ENCODE data around the gene WASHC2A. TPM values are rescaled to one million over a fixed set of nuclear protein-coding genes. Genes with fewer than 3 reads are reported as not detected.
"Not testable (repeated sequence)": the region's sequence is repeated elsewhere in the genome, so short reads cannot be mapped to it uniquely, and the experiment has no call there.

WASHC2A gene
- 10 to 100 TPM; 33.0 to 43.0 (median 34.3) TPM for total RNA-seq

GRCh38 chr10:50067546-50068351 lies at the start of gene WASHC2A:
WASHC2A (plus strand) TSS chr10:50067954; CDS start chr10:50068006, 52 bp downstream.
- H3K4me3 ChIP-seq = peak within 1 kb of the TSS; percentile 70 to 90 (median 77)
- H3K27ac ChIP-seq (replicated peaks in 1 of 4) = peak within 1 kb of the TSS; percentile 73 to 84 (median 83)
- H3K9me3 ChIP-seq; intact Hi-C loops (cut with DNase I); H3K27me3 ChIP-seq: not testable (repeated sequence)
- WGBS = 1% methylated on average over 19 of the region's 73 CpGs
- TF ChIP-seq POLR2AphosphoS5 (IDR thresholded peaks at IDR 0.05) = peak; percentile 57 to 67
- peak; percentile 99 for DNase-seq (ENCODE audit: extremely low spot score)
- peaks cover 0 to 15% (median 0%) of the 10 kb centered on the region in 4 donors for H3K36me3 ChIP-seq
- H3K4me1 ChIP-seq = peaks cover 5 to 13% (median 6%) of the 10 kb centered on the region in 4 donors

GRCh38 chr10:50019279-50019678 lies 48.5 kb upstream of the WASHC2A start:
- H3K4me3 ChIP-seq; intact Hi-C loops (cut with DNase I); H3K27me3 ChIP-seq; H3K9me3 ChIP-seq; H3K27ac ChIP-seq (replicated peaks in 1 of 4); H3K4me1 ChIP-seq; DNase-seq (ENCODE audit: extremely low spot score); H3K36me3 ChIP-seq: not testable (repeated sequence)
- 90% methylated on average over 1 of the region's 3 CpGs for WGBS

GRCh38 chr10:50020451-50021024 lies 47.2 kb upstream of the WASHC2A start:
- peaks cover 0 to 12% (median 0%) of the 10 kb centered on the region in 4 donors for H3K27me3 ChIP-seq
- intact Hi-C loops (cut with DNase I); H3K4me1 ChIP-seq; H3K4me3 ChIP-seq; H3K9me3 ChIP-seq; DNase-seq (ENCODE audit: extremely low spot score); H3K27ac ChIP-seq (replicated peaks in 1 of 4); H3K36me3 ChIP-seq: not testable (repeated sequence)
- 95% methylated on average over 4 of the region's 13 CpGs for WGBS

- Histone ChIP-seq H3K4me3 (no peak overlapping the region), H3K4me1 (no peaks in the 10 kb centered on the region), H3K36me3 (no peaks in the 10 kb centered on the region), H3K27ac (replicated peaks in 1 of 4) (no peak overlapping the region), H3K27me3 (peaks cover 0 to 23% (median 0%) of the 10 kb centered on the region in 4 donors), H3K9me3 (no peaks in the 10 kb centered on the region)
- WGBS = 90% methylated on average over 2 of the region's 3 CpGs
- TF ChIP-seq EP300 (IDR thresholded peaks at IDR 0.05) (no peak), CTCF (IDR thresholded peaks at IDR 0.05) (no peak), POLR2A (IDR thresholded peaks at IDR 0.05; ENCODE audit: low read depth) (no peak), POLR2AphosphoS5 (IDR thresholded peaks at IDR 0.05) (no peak)
- DNase-seq (ENCODE audit: extremely low spot score) = no peak
- intact Hi-C loops (cut with DNase I) = no loop called here
Observed at GRCh38 chr10:50021646-50022045, 46.1 kb upstream of the WASHC2A start.

GRCh38 chr10:50024716-50025383 lies 42.9 kb upstream of the WASHC2A start:
- H3K36me3 ChIP-seq; H3K9me3 ChIP-seq; H3K4me3 ChIP-seq; H3K4me1 ChIP-seq; intact Hi-C loops (cut with DNase I); DNase-seq (ENCODE audit: extremely low spot score); H3K27ac ChIP-seq (replicated peaks in 1 of 4): not testable (repeated sequence)
- peaks cover 0 to 30% (median 0%) of the 10 kb centered on the region in 4 donors for H3K27me3 ChIP-seq
- 12% methylated on average over 15 of the region's 37 CpGs for WGBS

GRCh38 chr10:50025627-50026026 lies 42.1 kb upstream of the WASHC2A start:
- intact Hi-C loops (cut with DNase I) = no loop called here
- 91% methylated on average over 7 of the region's 14 CpGs for WGBS
- Histone ChIP-seq H3K27me3 (peaks cover 0 to 30% (median 0%) of the 10 kb centered on the region in 4 donors), H3K4me3 (no peak overlapping the region), H3K4me1 (no peaks in the 10 kb centered on the region), H3K36me3 (no peaks in the 10 kb centered on the region), H3K9me3 (no peaks in the 10 kb centered on the region), H3K27ac (replicated peaks in 1 of 4) (no peak overlapping the region)
- no peak for DNase-seq (ENCODE audit: extremely low spot score)
- TF ChIP-seq POLR2AphosphoS5 (IDR thresholded peaks at IDR 0.05) = no peak
- TF ChIP-seq EP300 (IDR thresholded peaks at IDR 0.05) = no peak
- TF ChIP-seq CTCF (IDR thresholded peaks at IDR 0.05) = no peak
- no peak for TF ChIP-seq POLR2A (IDR thresholded peaks at IDR 0.05; ENCODE audit: low read depth)

All from esophagus muscularis mucosa (tissue), 4 donors.